Neural crest cell (in vitro differentiated cells): Measurements from ENCODE around the gene KBTBD2. TPM values are rescaled to one million over a fixed set of nuclear protein-coding genes. Genes with fewer than 3 reads are reported as not detected.

Experiments
- DNase-seq: peaks from one replicate; pipeline ENCODE4 v3.0.0; 2021; ENCODE audit warnings: low read depth, mixed read lengths, low spot score
- H3K27ac Mint-ChIP-seq: one replicate; pipeline ENCODE4 v1.8.0; 2021; ENCODE audit warnings: mild to moderate bottlenecking, mixed read lengths; ENCODE audit not compliant: unreplicated experiment
- H3K27me3 Mint-ChIP-seq: 2 replicates; pipeline ENCODE4 v1.8.0; 2021; ENCODE audit warnings: low read depth, mild to moderate bottlenecking, mixed read lengths
- H3K36me3 Mint-ChIP-seq: 2 replicates; pipeline ENCODE4 v1.8.0; 2021; ENCODE audit warnings: low read depth, mild to moderate bottlenecking, mixed read lengths
- H3K4me1 Mint-ChIP-seq: 2 replicates; pipeline ENCODE4 v1.8.0; 2021; ENCODE audit warnings: mixed read lengths
- H3K4me3 Mint-ChIP-seq: one replicate; pipeline ENCODE4 v1.8.0; 2021; ENCODE audit warnings: mild to moderate bottlenecking, mixed read lengths
- H3K9me3 Mint-ChIP-seq: 2 replicates; pipeline ENCODE4 v1.8.0; 2021; ENCODE audit warnings: mixed read lengths
- total RNA-seq: library from RNA; stranded (reverse); gene quantifications from 2 replicates; pipeline ENCODE4 v1.2.1, GENCODE V29; 2021
- TF ChIP-seq, protein P1 (sequence below): fragments of 200-600 bp; sonication (generic); conservative IDR thresholded peaks from 2 replicates; pipeline ENCODE4 v1.5.0; 2021; ENCODE audit warnings: antibody characterized with exemption, mild to moderate bottlenecking

Gene KBTBD2
- total RNA-seq, 1 donor from 2014 or later, result 40.9 TPM

DNA sequence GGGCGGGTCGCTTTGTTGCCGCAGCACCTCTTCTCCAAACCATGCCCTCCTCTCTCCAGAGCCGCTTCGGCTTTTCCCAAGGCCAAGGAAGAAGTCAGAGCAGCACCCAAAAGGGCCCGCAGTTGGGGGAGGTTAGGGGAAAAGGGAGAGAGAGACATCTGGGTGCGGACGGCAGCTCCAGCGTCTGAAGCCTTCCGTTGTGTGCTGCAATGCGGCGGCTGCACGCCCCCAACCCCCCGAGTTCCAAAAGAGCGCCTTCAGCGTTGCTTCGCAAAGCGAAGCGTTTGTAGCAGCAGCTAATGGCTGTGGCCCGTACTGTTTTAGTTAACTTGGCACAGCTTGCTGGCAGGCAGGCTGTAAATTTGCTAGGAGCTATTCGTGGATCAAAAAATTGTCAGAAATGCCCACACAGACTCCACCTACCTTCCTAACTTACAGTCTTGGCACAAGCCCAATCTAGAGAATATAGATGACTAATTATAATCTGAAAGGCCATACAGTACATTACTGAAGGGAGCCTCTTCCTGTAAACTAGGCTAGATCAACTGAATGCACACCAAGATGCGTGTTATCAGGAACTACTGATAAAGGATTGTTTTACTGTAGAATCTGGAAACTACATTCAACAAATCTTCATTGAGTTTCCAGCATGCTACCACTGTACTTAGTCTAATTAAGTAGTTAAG, 1.1 kb upstream of the KBTBD2 start:
- TF ChIP-seq, protein P1, sequence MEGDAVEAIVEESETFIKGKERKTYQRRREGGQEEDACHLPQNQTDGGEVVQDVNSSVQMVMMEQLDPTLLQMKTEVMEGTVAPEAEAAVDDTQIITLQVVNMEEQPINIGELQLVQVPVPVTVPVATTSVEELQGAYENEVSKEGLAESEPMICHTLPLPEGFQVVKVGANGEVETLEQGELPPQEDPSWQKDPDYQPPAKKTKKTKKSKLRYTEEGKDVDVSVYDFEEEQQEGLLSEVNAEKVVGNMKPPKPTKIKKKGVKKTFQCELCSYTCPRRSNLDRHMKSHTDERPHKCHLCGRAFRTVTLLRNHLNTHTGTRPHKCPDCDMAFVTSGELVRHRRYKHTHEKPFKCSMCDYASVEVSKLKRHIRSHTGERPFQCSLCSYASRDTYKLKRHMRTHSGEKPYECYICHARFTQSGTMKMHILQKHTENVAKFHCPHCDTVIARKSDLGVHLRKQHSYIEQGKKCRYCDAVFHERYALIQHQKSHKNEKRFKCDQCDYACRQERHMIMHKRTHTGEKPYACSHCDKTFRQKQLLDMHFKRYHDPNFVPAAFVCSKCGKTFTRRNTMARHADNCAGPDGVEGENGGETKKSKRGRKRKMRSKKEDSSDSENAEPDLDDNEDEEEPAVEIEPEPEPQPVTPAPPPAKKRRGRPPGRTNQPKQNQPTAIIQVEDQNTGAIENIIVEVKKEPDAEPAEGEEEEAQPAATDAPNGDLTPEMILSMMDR, result no peak
- Mint-ChIP-seq H3K27ac (peak overlapping the region; percentile 99), H3K36me3 (no peaks in the 10 kb centered on the region), H3K4me1 (peaks cover 51% of the 10 kb centered on the region), H3K27me3 (peaks cover 4% of the 10 kb centered on the region), H3K9me3 (no peaks in the 10 kb centered on the region), H3K4me3 (peak overlapping the region; percentile 94)
- DNase-seq, result peak; percentile 40

DNA sequence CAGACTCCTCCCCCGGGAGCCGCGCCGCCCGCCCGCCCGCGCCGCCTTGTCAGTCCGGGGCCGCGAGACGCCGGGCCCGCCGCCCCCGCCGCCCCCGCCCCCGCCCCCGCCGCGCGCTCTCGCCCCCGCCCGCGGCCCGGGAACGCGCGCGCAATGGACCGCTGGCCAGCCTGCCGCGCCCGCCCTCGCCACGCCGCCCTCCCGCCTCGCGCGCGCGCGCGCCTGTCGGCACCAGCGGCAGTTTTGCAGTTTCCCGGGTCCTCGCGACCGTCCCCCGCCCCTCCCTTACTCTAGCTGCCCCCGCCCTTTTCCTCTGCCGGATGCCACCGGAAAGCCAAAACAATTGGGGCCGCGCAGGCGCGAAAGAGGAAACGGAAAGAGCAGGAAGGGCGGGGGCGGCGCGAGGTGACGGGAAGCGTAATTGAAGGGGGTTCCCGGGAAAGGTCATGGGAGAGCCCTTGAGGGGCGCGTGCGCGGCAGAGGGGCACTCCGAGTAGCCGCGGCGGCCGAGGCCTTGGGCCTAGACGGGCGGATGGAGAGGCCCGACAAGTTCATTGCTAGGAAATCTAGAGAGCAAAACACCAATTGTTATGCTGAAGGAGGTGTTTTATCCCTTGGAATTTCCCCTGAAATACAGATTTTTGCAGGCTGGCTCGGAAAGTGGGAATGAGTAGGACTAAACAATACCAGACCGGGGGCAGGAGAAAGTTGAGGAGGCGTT, 400 bp upstream of the KBTBD2 start:
- peaks cover 58% of the 10 kb centered on the region for H3K4me1 Mint-ChIP-seq
- peak; percentile 95 for DNase-seq
- peak overlapping the region; percentile 99 for H3K27ac Mint-ChIP-seq
- TF ChIP-seq, protein P1, result no peak
- peaks cover 4% of the 10 kb centered on the region for H3K27me3 Mint-ChIP-seq
- no peaks in the 10 kb centered on the region for H3K9me3 Mint-ChIP-seq
- peak overlapping the region; percentile 94 for H3K4me3 Mint-ChIP-seq
- no peaks in the 10 kb centered on the region for H3K36me3 Mint-ChIP-seq

DNA sequence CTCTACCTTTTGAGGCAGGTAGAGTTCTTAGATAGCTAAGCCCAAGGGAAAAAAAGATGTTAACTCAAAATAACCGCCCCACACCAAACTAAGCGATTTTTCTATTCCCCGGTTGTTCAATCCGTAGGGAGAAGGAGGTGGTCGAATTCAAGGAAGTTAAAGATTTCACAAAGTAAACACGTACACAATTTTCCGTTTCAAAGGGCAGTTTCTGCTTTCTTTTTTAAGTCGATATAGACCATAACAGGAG, 842 bp downstream of the KBTBD2 start:
- no peak for DNase-seq
- Mint-ChIP-seq H3K27me3 (peaks cover 4% of the 10 kb centered on the region), H3K27ac (peak overlapping the region; percentile 99), H3K4me3 (peak overlapping the region; percentile 98), H3K36me3 (no peaks in the 10 kb centered on the region), H3K4me1 (peaks cover 60% of the 10 kb centered on the region), H3K9me3 (no peaks in the 10 kb centered on the region)
- TF ChIP-seq, protein P1, result no peak

DNA sequence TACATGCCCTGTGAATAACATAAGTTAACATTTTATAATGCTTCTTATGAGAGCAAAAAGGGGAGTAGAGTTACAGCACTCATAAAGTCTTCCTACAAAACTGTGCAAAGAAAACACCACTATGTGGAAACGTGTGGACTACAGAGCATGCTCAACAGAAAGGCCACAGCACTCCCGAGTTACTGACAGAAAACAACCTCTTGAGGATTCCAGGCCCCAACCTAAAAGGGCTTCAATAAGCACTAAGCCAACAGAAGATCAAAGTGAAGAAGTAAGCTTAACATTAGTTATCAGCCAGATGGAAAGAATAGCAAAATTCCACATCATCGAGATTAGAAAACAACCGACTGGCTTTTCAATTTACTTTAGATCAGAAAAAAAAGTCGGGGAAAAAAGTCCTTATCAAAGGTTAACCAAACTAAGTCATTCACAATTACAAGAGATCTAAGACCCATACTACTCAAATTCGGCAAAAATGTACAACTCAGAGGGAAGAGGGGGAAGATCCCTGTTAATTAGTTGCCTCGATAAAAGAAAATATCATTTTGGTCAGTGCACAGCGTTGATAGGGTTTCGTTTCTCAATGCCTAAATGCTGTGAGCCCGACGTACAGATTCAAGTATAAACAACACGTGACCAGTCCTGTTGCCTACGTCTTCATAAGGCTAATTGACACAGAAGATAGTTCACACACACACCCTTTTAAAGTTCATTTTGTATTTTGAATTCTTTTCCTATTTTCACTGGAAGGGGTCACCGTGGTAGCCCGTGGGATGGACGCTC, 1.4 kb downstream of the KBTBD2 start:
- Mint-ChIP-seq H3K36me3 (no peaks in the 10 kb centered on the region), H3K27ac (peak overlapping the region; percentile 99), H3K27me3 (peaks cover 4% of the 10 kb centered on the region), H3K9me3 (no peaks in the 10 kb centered on the region), H3K4me3 (peak overlapping the region; percentile 98), H3K4me1 (peaks cover 64% of the 10 kb centered on the region)
- TF ChIP-seq, protein P1, result no peak
- no peak for DNase-seq

DNA sequence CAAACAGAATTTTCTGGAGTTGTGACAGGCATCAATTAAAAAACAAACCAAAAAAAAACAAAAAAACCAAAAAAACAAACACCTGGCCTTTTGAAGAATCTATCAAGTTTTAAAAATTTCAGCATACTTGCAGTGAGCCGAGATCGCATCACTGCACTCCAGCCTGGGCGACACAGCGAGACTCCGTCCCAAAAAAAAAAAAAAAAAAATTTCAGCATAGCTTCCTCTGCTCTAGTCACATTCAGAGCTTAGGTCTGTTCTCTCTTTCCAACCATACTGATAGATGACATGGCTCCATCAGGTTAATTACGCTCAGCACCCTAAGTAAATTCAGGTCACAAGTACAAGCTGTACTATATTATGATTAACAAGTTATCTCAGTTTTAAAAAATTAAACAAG, 3.1 kb downstream of the KBTBD2 start:
- H3K4me1 Mint-ChIP-seq, result peaks cover 63% of the 10 kb centered on the region
- peak overlapping the region; percentile 82 for H3K4me3 Mint-ChIP-seq
- peaks cover 4% of the 10 kb centered on the region for H3K27me3 Mint-ChIP-seq
- H3K36me3 Mint-ChIP-seq, result no peaks in the 10 kb centered on the region
- H3K9me3 Mint-ChIP-seq, result no peaks in the 10 kb centered on the region
- TF ChIP-seq, protein P1, result no peak
- DNase-seq, result no peak
- H3K27ac Mint-ChIP-seq, result no peak overlapping the region
